Stimulated activated CD4-positive, alpha-beta T cell treated with anti-CD3 and anti-CD28 coated beads, Interleukin-2, amount 100 ng/mL, for 24 hours (primary cell): Measurements from ENCODE around the gene COQ9.
"Not testable (repeated sequence)": the region's sequence is repeated elsewhere in the genome, so short reads cannot be mapped to it uniquely, and the experiment has no call there.

Source experiments
- DNase-seq, 2 donors: peaks; one replicate each; pipeline ENCODE4 v3.0.0-alpha.2; 2020

The COQ9 gene

DNA sequence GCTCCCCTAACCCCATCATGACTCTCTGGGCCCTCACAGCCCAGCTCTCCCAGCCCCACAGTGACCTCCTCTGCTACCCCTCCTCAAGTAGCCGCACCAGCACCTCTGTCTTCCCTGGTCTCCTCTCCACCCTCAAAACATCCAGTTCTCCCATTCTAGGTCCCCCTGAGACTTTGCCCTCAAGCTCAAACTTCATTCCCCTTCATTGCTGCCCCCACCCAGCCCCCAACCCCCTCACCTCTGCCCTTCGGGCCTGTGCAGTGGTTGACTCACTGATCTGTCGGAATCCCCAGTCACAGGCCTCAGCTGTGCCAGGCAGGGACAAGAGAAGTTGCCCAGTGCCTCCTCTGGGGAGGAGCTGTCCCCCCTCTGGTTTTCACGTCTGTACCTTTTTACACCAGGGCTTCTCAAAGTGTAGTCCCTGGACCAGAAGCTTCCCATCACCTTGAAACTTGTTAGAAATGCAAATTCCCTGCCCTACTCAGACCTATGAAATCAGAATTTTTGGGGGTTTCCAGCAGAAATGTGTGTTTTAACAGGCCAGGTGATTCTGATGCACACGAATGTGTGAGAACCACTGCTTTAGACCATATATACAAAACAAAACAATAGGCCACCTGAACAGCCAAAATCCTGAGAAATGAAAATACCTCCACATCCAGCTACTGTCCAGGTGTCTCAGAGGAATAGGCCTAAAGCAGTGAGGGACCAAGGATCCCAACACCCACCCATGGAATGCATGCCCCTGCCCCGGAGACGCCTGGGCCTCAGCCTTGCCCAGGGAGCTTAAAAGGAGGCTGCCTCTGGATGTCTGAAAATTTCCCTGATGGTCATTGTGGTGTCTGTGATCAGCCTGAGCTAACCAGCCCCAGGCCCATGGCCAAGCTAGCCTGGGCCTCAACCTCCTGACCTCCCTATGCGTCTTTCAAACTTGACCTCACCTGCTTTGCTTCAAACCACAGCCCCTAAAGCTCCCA, 39.9 kb downstream of the COQ9 start:
- DNase-seq: no peak

- DNase-seq: no peak
Observed at GRCh38 chr16:57489229-57489628, 42.0 kb downstream of the COQ9 start.

DNA sequence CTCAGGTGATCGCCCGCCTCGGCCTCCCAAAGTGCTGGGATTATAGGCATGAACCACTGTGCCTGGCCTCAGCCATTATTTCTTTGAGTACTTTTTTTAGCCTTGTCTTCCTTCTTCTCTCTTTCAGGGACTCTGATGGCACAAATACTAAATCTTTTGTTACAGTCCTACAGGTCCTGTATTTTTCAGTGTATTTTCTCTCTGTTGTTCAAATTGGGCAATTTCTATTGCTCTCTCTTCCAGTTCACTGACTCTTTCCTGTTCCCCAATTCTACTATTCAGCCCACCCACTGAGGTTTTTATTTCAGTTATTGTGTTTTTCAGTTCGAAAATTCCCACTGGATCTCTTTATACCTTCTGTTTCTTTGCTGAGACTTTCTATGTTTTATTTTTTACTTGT, 46.5 kb downstream of the COQ9 start:
- no peak for DNase-seq

- no peak for DNase-seq
Observed at GRCh38 chr16:57497121-57497520, 49.8 kb downstream of the COQ9 start.

GRCh38 chr16:57498031-57498430, 50.8 kb downstream of the COQ9 start:
- no peak for DNase-seq

GRCh38 chr16:57499941-57500340, 52.7 kb downstream of the COQ9 start:
- not testable (repeated sequence) for DNase-seq

DNA sequence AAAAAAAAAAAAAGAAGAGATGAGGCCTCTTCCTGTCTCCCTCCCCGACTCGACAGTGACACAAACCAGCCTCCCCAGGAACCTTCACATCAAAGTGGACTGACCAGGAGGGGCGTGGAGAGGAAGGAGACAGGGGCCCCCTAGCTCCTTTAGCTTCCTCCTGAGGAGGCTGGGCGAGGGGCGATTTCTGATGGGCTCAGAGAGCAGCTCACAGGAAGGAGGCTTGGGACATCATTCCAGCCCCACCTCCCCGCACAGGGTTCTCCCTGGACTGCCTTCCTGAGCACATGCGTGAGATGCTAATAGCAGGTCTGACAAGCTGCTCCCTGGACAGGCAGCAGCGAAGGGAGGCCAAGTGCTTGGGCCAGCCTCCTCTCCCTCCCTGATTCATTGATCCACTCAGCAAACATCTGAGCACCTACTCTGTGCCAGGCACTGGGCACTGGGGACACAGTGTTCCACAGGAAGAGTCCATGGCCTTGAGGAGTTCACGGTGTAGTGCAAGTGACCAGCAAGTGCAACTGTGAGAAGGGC, 53.4 kb downstream of the COQ9 start:
- DNase-seq: no peak

DNA sequence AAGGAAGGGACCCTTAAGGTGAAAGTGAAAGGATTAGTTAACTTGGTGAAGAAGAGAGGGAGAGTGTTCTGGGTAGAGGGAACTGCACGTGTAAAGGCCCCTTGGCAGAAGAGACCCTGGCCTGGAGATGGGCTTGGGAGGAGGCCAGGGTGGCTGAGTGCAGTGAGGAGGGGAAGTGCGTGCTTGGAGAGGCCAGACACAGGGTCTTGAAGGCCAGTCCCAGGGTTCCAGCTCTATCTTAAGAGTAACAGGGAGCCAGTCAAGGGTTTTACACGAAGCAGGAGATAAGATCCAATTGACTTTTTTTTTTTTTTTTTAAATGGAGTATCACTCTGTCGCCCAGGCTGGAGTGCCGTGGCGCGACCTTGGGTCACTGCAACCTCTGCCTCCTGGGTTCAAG, 54.2 kb downstream of the COQ9 start:
- DNase-seq: no peak

DNA sequence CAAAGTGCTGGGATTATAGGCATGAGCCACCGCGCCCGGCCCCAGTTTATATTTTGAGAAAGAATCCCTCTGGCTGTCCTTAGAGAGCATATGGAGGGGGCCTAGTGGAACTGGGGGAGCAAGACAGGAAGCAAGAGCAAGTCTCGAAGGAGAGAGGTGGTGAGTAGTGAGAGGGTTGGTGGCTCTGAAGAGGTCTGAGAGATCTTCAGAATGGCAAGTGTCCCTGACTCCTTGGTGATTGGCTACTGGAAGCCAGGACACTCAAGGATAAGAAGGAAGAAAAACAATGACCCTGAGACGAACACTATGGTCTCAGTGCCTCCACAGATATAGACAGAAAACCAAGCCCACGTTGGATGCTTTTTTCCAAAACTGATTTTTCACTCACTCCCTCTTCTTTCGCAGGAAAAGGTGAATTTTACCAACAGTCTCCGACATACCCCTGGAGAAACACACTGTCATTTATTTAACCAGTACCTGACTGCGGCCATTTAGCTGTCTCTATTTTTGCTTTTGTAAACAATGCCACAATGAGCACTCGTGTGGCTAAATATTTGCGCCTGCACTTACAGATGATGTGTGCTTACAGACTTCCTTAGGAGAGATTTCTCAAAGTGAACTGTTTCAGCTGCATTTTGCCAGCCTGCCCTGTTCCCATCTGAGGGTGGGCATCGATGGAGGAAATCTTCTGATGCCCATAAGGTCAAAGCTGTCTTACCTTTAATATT, 54.9 kb downstream of the COQ9 start:
- DNase-seq: no peak

DNA sequence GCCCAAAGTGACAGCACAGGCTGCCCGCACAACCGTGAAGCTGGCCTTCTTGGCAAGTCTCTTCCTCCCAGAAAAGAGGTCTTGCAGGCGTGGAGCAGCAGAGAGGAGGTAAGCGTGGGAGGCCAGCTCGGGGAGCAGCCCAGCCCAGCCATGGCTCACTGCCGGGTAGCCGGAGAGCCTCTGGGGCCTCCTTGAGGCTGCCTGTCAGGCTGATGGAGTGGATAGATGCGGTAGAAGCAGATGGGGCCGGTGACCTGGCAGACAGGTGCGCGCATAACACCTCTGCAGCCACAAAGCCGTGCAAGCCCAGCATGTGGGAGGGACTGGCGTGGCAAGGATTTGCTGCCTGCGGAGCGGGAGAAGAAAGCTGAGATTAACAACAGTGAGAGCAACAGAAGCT, 56.1 kb downstream of the COQ9 start:
- DNase-seq: no peak

DNA sequence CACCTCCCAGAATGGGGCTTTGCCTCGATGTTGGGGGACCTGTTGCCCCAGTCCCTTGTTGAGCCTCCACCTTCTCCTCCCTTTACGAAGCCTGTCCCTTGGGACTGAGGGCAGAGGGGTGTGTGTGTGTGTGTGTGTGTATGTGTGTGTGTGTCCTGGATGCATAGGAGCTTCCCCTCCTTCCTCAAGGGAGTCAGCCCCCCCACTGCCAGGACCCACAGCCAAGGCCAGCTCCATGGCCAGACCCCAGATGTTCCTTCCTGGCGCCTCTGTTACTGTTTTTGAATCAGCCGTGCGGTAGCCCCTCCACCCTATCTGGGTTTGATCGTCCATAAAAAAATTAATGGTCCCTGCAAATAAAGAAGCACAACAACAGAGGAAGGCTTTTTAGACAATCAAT, 56.7 kb downstream of the COQ9 start:
- DNase-seq: no peak

GRCh38 chr16:57504491-57504890, 57.2 kb downstream of the COQ9 start:
- DNase-seq: no peak

DNA sequence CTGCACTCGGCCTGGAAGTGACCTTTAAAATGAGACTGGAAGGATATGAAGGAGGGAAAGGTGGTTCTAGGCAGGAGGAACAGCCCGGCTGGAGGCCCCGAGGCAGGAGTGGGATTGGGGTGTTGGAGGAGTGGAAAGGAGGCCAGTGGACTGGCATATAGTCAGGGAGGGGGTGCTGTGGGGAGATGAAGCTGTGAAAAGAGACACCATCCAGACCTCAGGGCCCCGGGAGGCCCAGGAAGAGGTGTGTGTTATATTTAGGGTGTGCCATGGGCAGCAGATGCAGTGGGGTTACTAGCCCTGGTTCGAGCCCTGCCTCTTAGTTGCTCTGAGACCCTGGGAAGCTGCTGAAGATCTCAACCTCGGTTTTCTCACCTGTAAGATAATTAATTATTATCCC, 57.9 kb downstream of the COQ9 start:
- DNase-seq: no peak

DNA sequence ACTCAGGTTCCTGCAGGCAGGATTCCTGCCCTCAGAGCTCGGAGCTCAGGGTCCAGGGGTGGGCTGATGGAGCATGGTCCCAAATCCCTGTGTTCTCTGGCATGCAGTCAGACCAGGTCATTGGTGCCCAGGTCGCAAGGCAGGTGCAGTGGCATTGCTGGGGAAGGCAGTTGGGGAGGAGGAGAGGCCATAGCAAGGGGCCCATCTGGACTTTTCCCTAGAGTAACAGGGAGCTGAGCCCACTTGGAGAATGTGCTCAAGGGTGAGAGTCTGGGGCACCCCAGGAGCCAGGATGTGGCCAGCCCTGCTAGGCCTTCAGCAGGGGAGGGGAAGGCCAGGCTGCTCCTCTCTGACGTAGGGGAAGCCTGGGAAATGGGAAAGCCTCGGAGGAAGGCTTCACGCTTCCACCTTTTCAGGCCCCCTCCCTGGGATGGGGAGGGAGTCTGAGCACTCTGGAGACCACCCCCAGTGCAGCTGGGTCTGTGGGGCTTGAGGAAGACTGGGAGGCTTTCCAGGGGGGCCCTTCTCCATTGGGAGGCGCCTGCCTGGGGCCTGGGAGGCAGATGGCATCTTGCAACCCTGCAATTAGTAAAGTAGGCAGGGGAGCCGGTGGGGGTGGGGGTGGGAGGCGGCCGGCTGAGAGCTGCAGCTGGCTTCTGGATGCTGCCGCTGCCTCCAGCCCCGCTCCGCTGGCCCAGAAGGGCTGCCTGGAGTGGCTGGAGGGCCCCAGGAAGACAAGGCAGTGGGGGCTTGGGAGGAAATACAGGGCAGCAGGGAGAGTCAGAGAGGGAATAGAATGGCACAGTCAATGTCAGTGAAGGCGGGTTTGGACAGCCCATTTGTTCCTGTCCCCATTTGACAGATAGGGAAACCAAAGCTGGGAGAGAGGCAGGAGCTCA, 60.1 kb downstream of the COQ9 start:
- DNase-seq: no peak

- DNase-seq: no peak
Observed at GRCh38 chr16:57508035-57508425, 60.8 kb downstream of the COQ9 start.

DNA sequence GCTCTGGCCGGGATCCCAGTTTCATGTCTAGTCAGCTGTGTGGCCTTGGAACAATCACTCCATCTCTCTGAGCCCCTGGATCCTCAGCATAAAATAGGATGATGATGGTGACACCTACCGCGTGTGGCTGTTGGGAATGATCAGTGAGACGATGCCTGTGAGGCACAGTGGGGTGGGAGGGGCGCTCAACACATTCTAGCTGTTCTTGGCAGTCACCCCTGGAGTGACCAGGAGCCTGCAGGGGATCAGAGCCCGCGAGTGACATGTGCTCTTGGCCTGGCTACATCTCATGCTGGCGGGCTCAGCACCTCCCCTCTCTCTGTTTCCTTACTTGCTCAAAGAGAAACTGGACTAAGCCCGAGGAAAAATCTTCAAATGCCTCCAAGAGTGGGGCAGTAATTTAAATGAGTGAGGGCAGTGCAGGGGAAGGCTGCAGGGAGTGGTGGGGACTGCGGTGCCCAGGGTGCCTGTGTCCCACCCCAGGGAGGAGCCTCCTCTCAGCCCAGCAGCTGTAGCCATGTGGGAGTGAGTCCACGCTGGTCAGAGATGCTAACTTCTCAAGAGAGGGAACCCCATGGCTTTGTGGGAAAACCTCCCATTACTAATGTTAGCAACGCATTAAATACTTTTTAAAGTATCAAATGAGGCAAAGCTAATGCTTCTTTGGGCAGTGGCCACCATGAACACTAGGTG, 62.1 kb downstream of the COQ9 start:
- DNase-seq: no peak

DNA sequence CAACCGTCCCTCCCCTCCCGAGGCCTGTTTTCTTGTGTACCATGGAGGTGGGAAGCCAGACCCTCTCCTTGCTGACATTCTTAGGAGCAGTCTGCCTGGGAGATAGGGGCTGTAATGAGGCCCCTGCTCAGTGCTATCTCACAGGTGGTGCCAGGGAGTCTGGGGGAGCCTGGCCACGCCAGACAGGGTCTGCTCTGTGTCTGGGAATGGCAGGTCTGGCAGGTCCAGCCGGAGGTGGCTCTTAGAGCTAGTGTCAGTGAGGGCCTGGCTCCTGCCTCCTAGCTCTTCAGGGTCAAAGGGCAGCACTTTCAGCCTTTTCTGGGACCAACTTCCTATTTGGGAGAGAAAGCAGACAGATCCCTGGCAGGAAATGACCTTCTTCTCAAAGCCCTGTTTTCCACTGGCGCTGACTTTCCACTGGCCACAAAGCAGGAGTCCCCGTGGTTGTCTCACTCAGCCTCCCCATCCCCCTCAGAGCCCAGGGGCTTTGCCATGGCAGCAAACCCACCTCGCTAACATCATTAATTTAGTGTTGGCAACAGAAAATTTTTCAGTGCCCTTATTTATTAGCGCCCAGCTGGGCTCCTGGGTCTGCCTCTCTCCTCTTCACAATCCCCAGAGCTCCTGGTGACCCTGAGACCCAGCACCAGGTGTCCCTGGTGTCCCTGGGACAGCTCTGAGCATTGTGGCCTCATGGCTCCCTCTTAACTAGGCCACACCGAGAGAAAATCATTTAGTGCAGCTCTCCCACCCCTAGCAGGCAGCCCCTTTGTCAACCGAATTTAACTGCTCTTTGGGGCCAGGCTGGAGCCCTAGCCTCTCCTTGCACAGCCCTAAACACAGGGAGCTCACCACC, 63.0 kb downstream of the COQ9 start:
- no peak for DNase-seq
